Pancreas (tissue), 10 donors: ENCODE measurements around the gene CDC23. TPM values are rescaled to one million over a fixed set of nuclear protein-coding genes. Genes with fewer than 3 reads are reported as not detected.
"Not testable (repeated sequence)": the region's sequence is repeated elsewhere in the genome, so short reads cannot be mapped to it uniquely, and the experiment has no call there.

ENCODE experiments used
- ATAC-seq, 4 donors: fragments of 200-7000 bp; cut with Tn5 transposase; one replicate each; pipeline versions ENCODE4 v1.8.0 to v1.9.1; 2020; ENCODE audit warnings: mild to moderate bottlenecking in 4 of 4, moderate library complexity in 4 of 4
- DNase-seq, 6 donors: peaks; one replicate each; pipeline ENCODE4 v3.0.0-alpha.2; 2020
- FAIRE-seq: peaks from 2 replicates; lab custom pipeline; 2012; peaks lifted over from hg19 to GRCh38; lab: Jason Lieb, UNC
- H3K27ac ChIP-seq, 4 donors: fragments of 200-600 bp; sonication (generic); 1 replicate in 3 of 4; 2 replicates in 1 of 4; pipeline versions ENCODE4 v1.5.0 to v1.8.0; 2020
- H3K27me3 ChIP-seq, 4 donors: fragments of 200-600 bp; one replicate each; pipeline ENCODE4 v1.8.0; 2021
- H3K36me3 ChIP-seq, 3 donors: fragments of 200-600 bp; sonication (generic) in 1 of 3; one replicate each; pipeline versions ENCODE4 v1.5.0 to v1.8.0; 2020 to 2021
- H3K4me1 ChIP-seq, 3 donors: fragments of 200-600 bp; one replicate each; pipeline ENCODE4 v1.8.0; 2021
- H3K4me3 ChIP-seq, 4 donors: fragments of 200-600 bp; sonication (generic) in 2 of 4; one replicate each; pipeline versions ENCODE4 v1.5.0 to v1.8.0; 2020 to 2021
- H3K9me3 ChIP-seq, 4 donors: fragments of 200-600 bp; one replicate each; pipeline ENCODE4 v1.8.0; 2021
- CTCF ChIP-seq, 4 donors: fragments of 200-600 bp; sonication (generic) in 3 of 4; IDR thresholded peaks; one replicate each; pipeline versions ENCODE4 v1.5.0 to v1.8.0; 2021; ENCODE audit warnings: antibody characterized with exemption in 4 of 4
- WGBS, 2 donors: extraction: QIAGEN DNeasy Blood & Tissue Kit; methylation state at CpG; one replicate each; pipeline ENCODE4 v1.1.7; 2013; 5-methylcytosine and 5-hydroxymethylcytosine counted together
- intact Hi-C, 3 donors: fragments of 100-400 bp; cut with DNase I; formaldehyde crosslinking; loops; one replicate each; pipeline versions ENCODE4 v1.11.1 to v1.14.2; 2022
- polyA plus RNA-seq, 2 donors: library from polyadenylated mRNA; stranded (reverse); fragments of 200-250 nt; gene quantifications; one replicate each; pipeline ENCODE4 v1.2.3, GENCODE V29; 2013
- total RNA-seq, 6 donors: library from RNA; stranded (reverse); fragmentation: NEBNext Ultra II Directional in 4 of 6; extraction: Animal tissue kit (Norgen Biotek cat#: 25700) in 4 of 6; gene quantifications; one replicate each; pipeline versions ENCODE4 v1.2.1 to v1.2.4, GENCODE V29; 2021 to 2023
- donor health status: healthy with polysubstance abuse.
- donor health status: DM: no; HTN: no; CAD: no; lungs with moderate emphysema.
- donor health status: DM: no; HTN: no; CAD: no.
- donor health status: control.
- donor health status: control.
- donor health status: Bipolar disorder and iron deficiency.
- donor health status: DM: yes; HTN: yes; CAD: no.
- donor health status: DM: no; HTN: no; CAD: no.
- donor health status: DM: no; HTN: no; CAD: no.
- donor health status: DM: yes; HTN: yes; CAD: no.

Gene CDC23
- total and polyA plus RNA-seq, 8 donors: 4.8 to 12.1 (median 8.1) TPM

GRCh38 chr5:138169124-138169523 lies 44.0 kb downstream of the CDC23 start:
- Histone ChIP-seq H3K4me1 (no peaks in the 10 kb centered on the region), H3K9me3 (no peaks in the 10 kb centered on the region), H3K36me3 (peaks cover 12 to 78% (median 51%) of the 10 kb centered on the region in 3 donors), H3K27ac (no peak overlapping the region), H3K4me3 (no peak overlapping the region), H3K27me3 (no peaks in the 10 kb centered on the region)
- DNase-seq (no peak), FAIRE-seq (no peak), ATAC-seq (no peak)
- intact Hi-C loops: no loop called here
- no peak for TF ChIP-seq CTCF (IDR thresholded peaks at IDR 0.05)
- 91 to 95% methylated on average over 5 of the region's 5 CpGs for WGBS, 2 donors

- H3K4me3 ChIP-seq: no peak overlapping the region
- H3K4me1 ChIP-seq: no peaks in the 10 kb centered on the region
- FAIRE-seq: no peak
- no peak overlapping the region for H3K27ac ChIP-seq
- H3K27me3 ChIP-seq: no peaks in the 10 kb centered on the region
- DNase-seq: no peak
- H3K36me3 ChIP-seq: peaks cover 7 to 98% (median 58%) of the 10 kb centered on the region in 3 donors
- intact Hi-C loops: no loop called here
- no peak for ATAC-seq
- H3K9me3 ChIP-seq: no peaks in the 10 kb centered on the region
- no peak for TF ChIP-seq CTCF (IDR thresholded peaks at IDR 0.05)
Measured at GRCh38 chr5:138163721-138164120, 49.4 kb downstream of the CDC23 start.

- Histone ChIP-seq H3K27ac (no peak overlapping the region), H3K27me3 (no peaks in the 10 kb centered on the region), H3K9me3 (no peaks in the 10 kb centered on the region), H3K36me3 (peaks cover 7 to 87% (median 59%) of the 10 kb centered on the region in 3 donors), H3K4me3 (no peak overlapping the region), H3K4me1 (no peaks in the 10 kb centered on the region)
- DNase-seq (no peak), FAIRE-seq (no peak), ATAC-seq (no peak)
- intact Hi-C loops: no loop called here
- WGBS, 2 donors: 92 to 93% methylated on average over 4 of the region's 4 CpGs
- TF ChIP-seq CTCF (IDR thresholded peaks at IDR 0.05): no peak
Measured at GRCh38 chr5:138160706-138161105, 52.4 kb downstream of the CDC23 start.

GRCh38 chr5:138159666-138160065 lies 53.5 kb downstream of the CDC23 start:
- Histone ChIP-seq H3K4me3 (no peak overlapping the region), H3K4me1 (no peaks in the 10 kb centered on the region), H3K27ac (no peak overlapping the region), H3K9me3 (no peaks in the 10 kb centered on the region), H3K36me3 (peaks cover 0 to 78% (median 54%) of the 10 kb centered on the region in 3 donors), H3K27me3 (no peaks in the 10 kb centered on the region)
- 86 to 91% methylated on average over 5 of the region's 5 CpGs for WGBS, 2 donors
- no peak for FAIRE-seq
- no peak for DNase-seq
- intact Hi-C loops: no loop called here
- TF ChIP-seq CTCF (IDR thresholded peaks at IDR 0.05): no peak
- ATAC-seq: no peak

GRCh38 chr5:138157626-138158025 lies 55.5 kb downstream of the CDC23 start:
- no peak for ATAC-seq
- Histone ChIP-seq H3K4me1 (no peaks in the 10 kb centered on the region), H3K27me3 (no peaks in the 10 kb centered on the region), H3K36me3 (peaks cover 0 to 57% (median 36%) of the 10 kb centered on the region in 3 donors), H3K27ac (no peak overlapping the region), H3K9me3 (no peaks in the 10 kb centered on the region), H3K4me3 (no peak overlapping the region)
- WGBS, 2 donors: 79 to 84% methylated on average over 1 of the region's 1 CpG
- TF ChIP-seq CTCF (IDR thresholded peaks at IDR 0.05): no peak
- no peak for FAIRE-seq
- intact Hi-C loops: no loop called here
- no peak for DNase-seq

- WGBS, 2 donors: 96 to 97% methylated on average over 9 of the region's 9 CpGs
- H3K36me3 ChIP-seq: peaks cover 0 to 41% (median 22%) of the 10 kb centered on the region in 3 donors
- H3K9me3 ChIP-seq, H3K4me1 ChIP-seq, H3K4me3 ChIP-seq, FAIRE-seq, intact Hi-C loops, ATAC-seq, H3K27me3 ChIP-seq, DNase-seq, H3K27ac ChIP-seq: not testable (repeated sequence)
Measured at GRCh38 chr5:138155977-138156376, 57.1 kb downstream of the CDC23 start.
